CD14-positive monocyte (primary cell): Measurements from ENCODE around the gene NSD1. TPM values are rescaled to one million over a fixed set of nuclear protein-coding genes. Genes with fewer than 3 reads are reported as not detected.

Experiments used
- DNase-seq, 3 donors: peaks; one replicate each; pipeline ENCODE4 v3.0.0-alpha.2; 2011 to 2022
- H2AFZ ChIP-seq: 2 replicates; pipeline ENCODE4 v1.6.0; 2012; ENCODE audit warnings: mild to moderate bottlenecking, low read depth, low read length, inconsistent platforms; ENCODE audit not compliant: insufficient read depth, poor library complexity, severe bottlenecking
- H3K27ac ChIP-seq, 2 donors: 1 replicate in 1 of 2; 2 replicates in 1 of 2; pipeline ENCODE4 v1.5.1; 2012 to 2013; ENCODE audit warnings: low read length in 2 of 2, control low read depth in 1 of 2, inconsistent platforms in 1 of 2, low read depth in 1 of 2, mild to moderate bottlenecking in 1 of 2
- H3K27me3 ChIP-seq, 2 donors: one replicate each; pipeline versions ENCODE4 v1.6.0 to v1.6.1; 2011 to 2013; ENCODE audit warnings: low read length in 2 of 2; ENCODE audit not compliant: control insufficient read depth in 2 of 2, insufficient read depth in 2 of 2
- H3K36me3 ChIP-seq, 2 donors: replicated peaks in 1 of 2; 1 replicate in 1 of 2; 2 replicates in 1 of 2; pipeline versions ENCODE4 v1.5.1 to v1.6.1; 2012 to 2013; ENCODE audit warnings: low read length in 2 of 2, control low read depth in 1 of 2, inconsistent platforms in 1 of 2, mild to moderate bottlenecking in 1 of 2; ENCODE audit not compliant: insufficient read depth in 2 of 2, control insufficient read depth in 1 of 2
- H3K4me1 ChIP-seq, 2 donors: 1 replicate in 1 of 2; 2 replicates in 1 of 2; pipeline versions ENCODE4 v1.5.1 to v1.6.1; 2012 to 2013; ENCODE audit warnings: low read length in 2 of 2, control low read depth in 1 of 2, inconsistent platforms in 1 of 2, mild to moderate bottlenecking in 1 of 2, moderate library complexity in 1 of 2; ENCODE audit not compliant: insufficient read depth in 2 of 2, control insufficient read depth in 1 of 2
- H3K4me2 ChIP-seq: replicated peaks from 2 replicates; pipeline ENCODE3; 2012; ENCODE audit warnings: low read length, moderate library complexity, mild to moderate bottlenecking; ENCODE audit not compliant: poor library complexity, severe bottlenecking; ENCODE audit errors: extremely low read depth
- H3K4me3 ChIP-seq, 3 experiments: fragments of 200-600 bp in 1 of 3; sonication (generic) in 1 of 3; replicated peaks in 1 of 3; 1 replicate in 2 of 3; 2 replicates in 1 of 3; pipeline ENCODE4 v1.5.1; 2011 to 2013; ENCODE audit warnings: low read length in 3 of 3, mild to moderate bottlenecking in 3 of 3, control low read depth in 2 of 3, low read depth in 2 of 3, inconsistent platforms in 1 of 3, moderate library complexity in 1 of 3
- H3K79me2 ChIP-seq: 2 replicates; pipeline ENCODE4 v1.6.0; 2012; ENCODE audit warnings: mild to moderate bottlenecking, control low read depth, inconsistent platforms, low read length, moderate library complexity; ENCODE audit not compliant: insufficient read depth
- H3K9ac ChIP-seq: 2 replicates; pipeline ENCODE4 v1.6.0; 2017; ENCODE audit warnings: low read length, mild to moderate bottlenecking; ENCODE audit not compliant: insufficient read depth, poor library complexity, severe bottlenecking
- H3K9me3 ChIP-seq, 2 donors: replicated peaks in 1 of 2; 1 replicate in 1 of 2; 2 replicates in 1 of 2; pipeline versions ENCODE4 v1.5.1 to v1.6.1; 2012 to 2013; ENCODE audit warnings: low read length in 2 of 2, control low read depth in 1 of 2; ENCODE audit not compliant: control insufficient read depth in 1 of 2, insufficient read depth in 1 of 2
- H4K20me1 ChIP-seq: 2 replicates; pipeline ENCODE4 v1.6.0; 2012; ENCODE audit warnings: mild to moderate bottlenecking, low read length, control low read depth, moderate library complexity; ENCODE audit not compliant: insufficient read depth
- H3K27ac Mint-ChIP-seq, 7 donors: one replicate each; pipeline ENCODE4 v1.8.0; 2020; ENCODE audit warnings: mild to moderate bottlenecking in 7 of 7, mixed read lengths in 7 of 7, moderate library complexity in 6 of 7, inconsistent platforms in 2 of 7
- H3K27me3 Mint-ChIP-seq, 3 donors: one replicate each; pipeline ENCODE4 v1.8.0; 2021 to 2022; ENCODE audit warnings: low read depth in 3 of 3, mild to moderate bottlenecking in 3 of 3, mixed read lengths in 3 of 3, moderate library complexity in 3 of 3, inconsistent platforms in 1 of 3
- H3K36me3 Mint-ChIP-seq, 2 donors: one replicate each; pipeline ENCODE4 v1.8.0; 2020; ENCODE audit warnings: mixed read lengths in 2 of 2, inconsistent platforms in 1 of 2, mild to moderate bottlenecking in 1 of 2
- H3K4me1 Mint-ChIP-seq: one replicate; pipeline ENCODE4 v1.8.0; 2020; ENCODE audit warnings: mild to moderate bottlenecking, mixed read lengths
- H3K4me3 Mint-ChIP-seq, 2 donors: one replicate each; pipeline ENCODE4 v1.8.0; 2020; ENCODE audit warnings: mild to moderate bottlenecking in 2 of 2, mixed read lengths in 2 of 2, moderate library complexity in 1 of 2
- H3K9me3 Mint-ChIP-seq, 7 donors: one replicate each; pipeline ENCODE4 v1.8.0; 2020 to 2022; ENCODE audit warnings: mixed read lengths in 7 of 7, mild to moderate bottlenecking in 6 of 7, moderate library complexity in 6 of 7, inconsistent platforms in 2 of 7
- WGBS: methylation state at CpG from one replicate; pipeline ENCODE4 v1.1.5; 2013; ENCODE audit warnings: missing lambda C conversion rate; ENCODE audit not compliant: insufficient coverage; 5-methylcytosine and 5-hydroxymethylcytosine counted together
- intact Hi-C, 2 donors: fragments of 100-400 bp; cut with micrococcal nuclease; formaldehyde crosslinking; loops; one replicate each; pipeline versions ENCODE4 v1.15.0 to v1.15.1; 2023
- polyA plus RNA-seq, 3 donors: library from polyadenylated mRNA; depleted of rRNA in 1 of 3; unstranded in 2 of 3; stranded (reverse) in 1 of 3; fragments of 300-500 nt in 2 of 3; fragments of >200 nt in 1 of 3; fragmentation: Illumina TruSeq in 2 of 3; gene quantifications; 1 replicate in 2 of 3; 2 replicates in 1 of 3; pipeline ENCODE4 v1.2.3, GENCODE V29; 2012 to 2021
- TF ChIP-seq, protein P1 (sequence below): fragments of 200-600 bp; IDR thresholded peaks from one replicate; pipeline ENCODE4 v1.8.0; 2022; ENCODE audit warnings: antibody characterized with exemption, mild to moderate bottlenecking

NSD1 gene
- polyA plus RNA-seq, 3 donors: 12.6 to 31.9 (median 19.0) TPM

DNA sequence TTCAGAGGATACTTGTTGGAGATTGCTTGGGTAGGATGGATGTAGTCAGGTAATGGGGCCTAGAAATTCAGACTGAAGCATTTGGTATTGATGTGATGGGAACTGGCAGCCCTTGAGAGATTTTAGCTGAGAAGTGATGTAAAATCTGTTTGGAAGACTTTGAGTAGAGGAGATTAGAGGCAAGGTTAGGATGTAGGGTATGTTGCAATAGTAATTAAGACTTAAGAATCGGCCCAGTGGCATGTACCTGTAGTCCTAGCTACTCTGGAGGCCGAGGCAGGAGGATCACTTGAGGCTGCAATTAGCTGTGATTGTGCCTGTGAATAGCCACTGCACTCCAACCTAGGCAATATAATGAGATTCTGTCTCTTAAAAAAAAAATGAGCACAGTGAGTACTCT, 6.7 kb downstream of the NSD1 start:
- Mint-ChIP-seq H3K27ac (peak overlapping the region in 4 of 7 donors; percentile 16 to 72 (median 47)), H3K9me3 (no peaks in the 10 kb centered on the region), H3K4me1 (peaks cover 48% of the 10 kb centered on the region), H3K4me3 (no peak overlapping the region), H3K27me3 (peaks cover 0 to 2% (median 2%) of the 10 kb centered on the region in 3 donors), H3K36me3 (peaks cover 55 to 83% of the 10 kb centered on the region in 2 donors)
- Histone ChIP-seq H4K20me1 (peaks cover 99% of the 10 kb centered on the region), H3K36me3 (peaks cover 53 to 86% of the 10 kb centered on the region in 2 donors), H3K4me3 (no peak overlapping the region), H3K4me2 (no peak overlapping the region), H2AFZ (no peak overlapping the region), H3K79me2 (peaks cover 100% of the 10 kb centered on the region), H3K27ac (peak overlapping the region in 1 of 2 donors; percentile 64), H3K27me3 (no peaks in the 10 kb centered on the region), H3K9ac (no peak overlapping the region), H3K4me1 (peaks cover 20 to 23% of the 10 kb centered on the region in 2 donors), H3K9me3 (no peaks in the 10 kb centered on the region)
- no CpG with 5 or more reads among the region's 2 CpGs for WGBS
- TF ChIP-seq, protein P1, sequence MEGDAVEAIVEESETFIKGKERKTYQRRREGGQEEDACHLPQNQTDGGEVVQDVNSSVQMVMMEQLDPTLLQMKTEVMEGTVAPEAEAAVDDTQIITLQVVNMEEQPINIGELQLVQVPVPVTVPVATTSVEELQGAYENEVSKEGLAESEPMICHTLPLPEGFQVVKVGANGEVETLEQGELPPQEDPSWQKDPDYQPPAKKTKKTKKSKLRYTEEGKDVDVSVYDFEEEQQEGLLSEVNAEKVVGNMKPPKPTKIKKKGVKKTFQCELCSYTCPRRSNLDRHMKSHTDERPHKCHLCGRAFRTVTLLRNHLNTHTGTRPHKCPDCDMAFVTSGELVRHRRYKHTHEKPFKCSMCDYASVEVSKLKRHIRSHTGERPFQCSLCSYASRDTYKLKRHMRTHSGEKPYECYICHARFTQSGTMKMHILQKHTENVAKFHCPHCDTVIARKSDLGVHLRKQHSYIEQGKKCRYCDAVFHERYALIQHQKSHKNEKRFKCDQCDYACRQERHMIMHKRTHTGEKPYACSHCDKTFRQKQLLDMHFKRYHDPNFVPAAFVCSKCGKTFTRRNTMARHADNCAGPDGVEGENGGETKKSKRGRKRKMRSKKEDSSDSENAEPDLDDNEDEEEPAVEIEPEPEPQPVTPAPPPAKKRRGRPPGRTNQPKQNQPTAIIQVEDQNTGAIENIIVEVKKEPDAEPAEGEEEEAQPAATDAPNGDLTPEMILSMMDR: no peak
- no peak for DNase-seq
- intact Hi-C loops: no loop called here

DNA sequence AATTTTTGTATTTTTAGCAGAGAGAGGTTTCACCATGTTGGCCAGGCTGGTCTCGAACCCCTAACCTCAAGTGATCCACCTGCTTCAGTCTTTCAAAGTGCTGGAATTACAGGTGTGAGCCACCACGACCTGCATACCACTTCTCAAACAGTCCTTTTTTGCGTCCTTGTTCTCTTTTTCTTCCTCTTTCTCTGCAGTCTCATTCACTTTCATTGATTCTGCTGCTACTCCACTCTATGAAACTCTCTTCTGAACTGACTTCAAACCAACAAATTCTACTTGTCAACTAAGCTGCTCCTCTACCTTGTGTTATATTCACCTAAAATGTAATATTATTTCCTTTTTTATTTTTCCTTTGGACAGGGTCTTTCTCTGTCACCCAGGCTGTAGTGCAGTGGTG, 7.9 kb downstream of the NSD1 start:
- no peaks in the 10 kb centered on the region for H3K9me3 ChIP-seq
- H3K79me2 ChIP-seq: peaks cover 100% of the 10 kb centered on the region
- DNase-seq: no peak
- TF ChIP-seq, protein P1: no peak
- no peak overlapping the region for H3K4me3 ChIP-seq
- peaks cover 100% of the 10 kb centered on the region for H4K20me1 ChIP-seq
- Mint-ChIP-seq H3K4me3 (no peak overlapping the region), H3K9me3 (no peaks in the 10 kb centered on the region), H3K4me1 (peaks cover 38% of the 10 kb centered on the region), H3K27me3 (peaks cover 0 to 2% (median 2%) of the 10 kb centered on the region in 3 donors), H3K27ac (peak overlapping the region in 6 of 7 donors; percentile 0 to 58 (median 24)), H3K36me3 (peaks cover 56 to 85% of the 10 kb centered on the region in 2 donors)
- H3K4me2 ChIP-seq: no peak overlapping the region
- intact Hi-C loops: no loop called here
- 64% methylated on average over 3 of the region's 3 CpGs for WGBS
- no peak overlapping the region for H3K9ac ChIP-seq
- H3K27me3 ChIP-seq: no peaks in the 10 kb centered on the region
- H2AFZ ChIP-seq: no peak overlapping the region
- H3K27ac ChIP-seq: no peak overlapping the region
- H3K4me1 ChIP-seq: peaks cover 10 to 12% of the 10 kb centered on the region in 2 donors
- peaks cover 50 to 86% of the 10 kb centered on the region in 2 donors for H3K36me3 ChIP-seq
